NOMO-1 (cell line): ENCODE data around the gene PRKCE.

Experiments used
- DNase-seq, 2 experiments: peaks; one replicate each; lab custom pipeline; 2025; ENCODE audit not compliant: unreplicated experiment in 2 of 2; lab: John Stamatoyannopoulos, UW

The PRKCE gene

DNA sequence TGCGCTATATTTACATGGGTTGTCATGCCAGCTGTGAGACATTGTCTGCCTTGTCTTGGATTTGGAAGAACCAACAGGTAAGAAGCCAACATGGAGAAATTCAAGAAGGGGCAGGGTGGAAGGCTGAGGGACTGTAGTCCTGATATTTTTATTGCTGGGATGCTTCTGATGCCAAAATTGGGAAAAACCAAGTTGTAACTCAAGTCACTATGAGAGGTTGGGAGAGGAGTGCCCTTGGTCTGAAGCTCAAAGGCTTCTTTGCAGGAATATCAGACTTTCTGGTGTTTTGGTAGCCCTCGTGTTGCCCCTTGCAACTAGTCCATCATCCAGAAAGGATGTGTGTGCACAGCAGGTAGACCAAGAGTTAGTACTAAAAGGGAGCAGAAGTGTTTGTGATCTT is 351.5 kb downstream of the PRKCE start:
- no peak for DNase-seq

DNA sequence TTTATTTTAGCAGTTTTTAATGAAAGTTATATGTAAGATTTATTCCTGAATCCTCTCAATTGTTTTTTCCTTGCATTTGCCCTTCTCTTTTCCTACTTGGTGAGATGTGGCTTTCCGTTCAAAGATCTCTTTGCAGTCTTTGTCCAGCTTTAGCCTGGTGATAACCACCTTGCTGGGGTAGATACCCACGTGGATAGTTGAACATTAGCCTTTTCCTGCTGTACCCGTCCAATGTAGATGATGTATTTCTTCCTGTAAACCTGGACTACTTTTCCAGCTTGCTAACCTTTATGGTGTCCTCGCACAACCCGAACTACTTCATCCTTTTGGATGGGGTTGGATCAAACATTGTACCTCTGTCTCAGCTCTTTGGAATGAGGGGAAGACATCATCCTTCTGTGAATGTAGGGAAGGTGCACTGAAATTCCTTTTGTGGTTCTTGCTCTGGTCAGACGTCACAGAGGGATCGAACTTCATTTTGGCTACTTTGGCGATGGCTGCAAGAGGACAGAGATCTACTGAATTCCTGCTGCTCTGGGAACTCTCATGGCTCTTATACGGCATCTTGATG is 352.5 kb downstream of the PRKCE start:
- no peak for DNase-seq

GRCh38 chr2:46006473-46007025 is 355.1 kb downstream of the PRKCE start:
- DNase-seq: no peak

GRCh38 chr2:46007412-46007811 is 355.9 kb downstream of the PRKCE start:
- DNase-seq: no peak

DNA sequence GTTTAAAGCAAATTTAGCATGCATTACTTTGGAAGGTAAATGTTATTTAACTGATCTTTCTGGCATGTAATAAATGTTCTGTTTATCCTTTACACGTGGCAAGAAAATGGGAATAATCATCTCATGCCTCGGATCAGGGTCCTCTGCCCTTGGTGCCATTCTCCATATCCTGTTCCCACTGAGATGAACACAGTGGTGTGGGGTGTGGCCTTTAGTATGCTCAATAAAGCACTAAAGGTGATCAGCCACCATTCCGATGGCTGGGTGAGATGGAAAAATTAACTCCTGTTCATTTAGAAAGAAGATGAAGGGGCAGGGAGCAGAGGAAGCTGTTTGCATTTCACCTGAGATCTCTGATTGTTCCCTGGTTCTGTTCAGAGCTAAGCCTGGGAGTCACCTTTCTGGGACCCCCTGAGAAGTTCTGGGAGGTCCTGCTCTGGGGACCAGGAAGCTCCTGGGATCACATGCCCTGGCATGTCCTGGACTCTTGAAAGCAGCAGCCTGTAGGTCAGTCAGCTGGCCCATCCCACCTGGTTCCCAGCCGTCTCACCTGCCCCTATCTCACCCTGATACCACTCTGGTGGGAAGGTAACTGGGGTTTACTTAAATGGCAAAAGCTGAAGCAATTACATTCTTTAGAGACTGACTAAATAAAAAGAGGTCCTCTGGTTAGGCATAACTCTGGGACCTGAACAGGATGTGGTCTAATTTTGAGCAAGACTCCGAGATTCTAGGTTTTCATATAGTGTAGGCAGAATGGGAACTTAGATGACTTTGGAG is 356.8 kb downstream of the PRKCE start:
- DNase-seq: no peak

DNA sequence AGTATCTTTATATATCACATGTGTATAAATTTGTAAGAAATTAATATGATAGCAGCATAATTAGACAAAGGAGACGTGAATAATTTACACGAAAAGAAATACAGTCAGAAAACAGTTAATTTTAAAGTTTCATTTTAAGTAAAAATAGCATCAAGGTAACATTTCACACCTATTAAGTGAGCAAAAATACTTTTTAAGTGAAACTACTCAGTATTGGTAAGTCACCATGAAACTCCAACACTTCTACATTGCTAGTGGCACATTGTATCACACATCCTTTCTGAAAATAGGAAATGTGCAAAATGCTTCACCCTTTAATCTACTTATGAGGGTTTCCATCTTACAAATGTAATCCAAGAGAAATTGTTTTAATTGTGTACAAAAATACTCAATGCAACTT is 357.8 kb downstream of the PRKCE start:
- no peak for DNase-seq

DNA sequence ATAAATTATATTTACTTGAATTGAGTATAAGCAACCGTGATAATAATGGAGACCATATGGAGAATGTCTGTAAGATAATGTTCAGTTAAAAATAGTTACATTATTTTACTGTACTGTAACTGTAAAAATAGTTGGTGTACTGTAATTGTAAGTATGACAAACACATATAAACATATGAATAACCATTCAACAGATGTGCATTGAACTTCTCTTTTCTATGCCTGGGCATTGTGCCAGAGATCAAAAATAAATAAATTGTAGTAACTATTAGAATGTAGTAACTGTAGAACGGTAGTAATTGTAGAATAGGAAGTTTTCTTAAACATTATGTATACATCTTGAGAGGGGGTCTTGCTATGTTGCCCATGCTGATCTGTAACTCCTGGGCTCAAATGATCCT is 358.3 kb downstream of the PRKCE start:
- no peak for DNase-seq

GRCh38 chr2:46010223-46010924 is 358.9 kb downstream of the PRKCE start:
- no peak for DNase-seq

- peak; percentile 11 to 63 for DNase-seq
Observed at GRCh38 chr2:46010925-46011490, 359.5 kb downstream of the PRKCE start.

DNA sequence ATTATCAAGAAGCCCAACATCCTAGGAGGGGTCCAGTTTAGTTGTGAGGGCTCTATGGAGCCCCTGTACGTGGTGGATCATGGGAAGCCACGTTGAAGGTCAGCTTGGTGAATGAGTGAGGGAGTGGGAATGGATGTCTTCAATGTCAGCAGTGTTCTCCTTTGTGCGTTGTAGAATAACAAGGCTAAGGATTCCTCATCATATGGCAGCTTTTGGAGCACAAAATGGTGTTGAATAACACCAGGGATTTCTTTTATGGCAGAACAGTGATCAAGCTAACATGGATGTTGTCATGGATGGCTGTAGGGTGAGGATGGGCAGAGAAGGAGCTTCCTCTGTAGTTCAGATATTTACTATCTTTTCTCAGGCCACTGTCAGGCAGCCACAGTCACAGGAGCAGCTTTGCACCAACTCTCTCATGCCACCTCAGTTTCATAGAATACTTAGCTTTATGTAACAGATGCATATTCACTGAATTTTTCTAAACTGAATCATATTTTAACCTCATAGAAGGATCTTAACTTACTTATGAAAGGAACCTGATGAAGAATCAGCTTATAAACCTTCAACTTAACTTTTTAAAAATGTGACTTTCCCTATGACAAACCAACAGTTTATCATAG is 361.3 kb downstream of the PRKCE start:
- no peak for DNase-seq

DNA sequence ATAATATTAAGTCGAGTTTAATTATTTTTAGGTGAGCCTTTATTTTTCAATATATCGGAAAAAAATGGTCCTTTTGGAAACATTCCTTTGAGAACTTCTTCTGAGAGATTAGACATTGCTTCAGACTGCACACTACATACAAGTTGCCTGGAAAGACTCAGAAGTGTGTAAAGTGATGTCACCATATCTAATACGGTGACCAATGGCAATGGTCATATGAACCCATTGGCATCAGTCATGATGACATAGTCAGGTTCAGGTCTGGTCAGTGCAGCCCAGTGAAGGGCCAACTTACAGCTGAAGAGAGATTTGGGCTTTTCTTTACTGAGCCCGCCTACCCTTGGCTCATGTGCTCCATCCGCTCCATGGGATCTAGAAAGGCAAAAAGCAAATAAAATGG is 362.3 kb downstream of the PRKCE start:
- no peak for DNase-seq

GRCh38 chr2:46014911-46015654 is 363.6 kb downstream of the PRKCE start:
- DNase-seq: no peak

DNA sequence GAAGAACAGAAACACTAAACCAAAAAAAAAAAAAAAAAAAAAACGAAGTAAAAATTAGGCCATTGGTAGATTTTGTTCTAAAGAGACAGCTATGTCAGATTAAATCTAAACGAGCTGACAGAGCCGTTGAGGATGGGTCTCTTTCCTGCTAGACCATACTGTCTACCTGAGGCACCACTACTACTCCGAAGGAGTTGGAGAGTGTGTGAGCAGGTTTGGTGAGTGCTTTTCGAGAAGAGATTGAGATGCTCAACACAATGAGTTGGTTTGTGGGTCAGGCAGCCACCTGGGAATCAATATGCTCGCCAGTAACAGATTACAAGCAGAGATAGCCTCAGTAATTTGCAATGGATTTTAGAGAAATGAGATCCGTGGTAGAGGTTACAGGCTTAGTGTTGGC is 364.2 kb downstream of the PRKCE start:
- DNase-seq: no peak

DNA sequence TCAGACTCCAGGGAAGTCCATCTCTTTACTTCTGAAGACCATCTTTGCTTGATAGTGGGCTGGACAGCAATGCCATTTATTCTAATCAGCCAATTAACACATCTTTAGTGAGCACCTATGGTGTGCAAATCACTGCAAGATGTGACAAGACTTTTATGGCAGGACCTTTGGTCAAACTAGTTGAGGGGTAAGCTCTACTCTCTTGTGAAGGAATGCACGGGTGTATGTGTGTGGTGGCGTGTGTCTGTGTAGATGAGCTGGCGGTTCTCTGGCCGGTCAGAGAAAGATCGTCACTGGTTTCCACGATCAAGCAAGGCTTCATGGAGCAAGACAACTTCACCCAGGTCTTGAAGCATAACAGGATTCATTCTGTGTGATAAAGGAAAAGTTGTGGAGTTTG is 364.6 kb downstream of the PRKCE start:
- no peak for DNase-seq

DNA sequence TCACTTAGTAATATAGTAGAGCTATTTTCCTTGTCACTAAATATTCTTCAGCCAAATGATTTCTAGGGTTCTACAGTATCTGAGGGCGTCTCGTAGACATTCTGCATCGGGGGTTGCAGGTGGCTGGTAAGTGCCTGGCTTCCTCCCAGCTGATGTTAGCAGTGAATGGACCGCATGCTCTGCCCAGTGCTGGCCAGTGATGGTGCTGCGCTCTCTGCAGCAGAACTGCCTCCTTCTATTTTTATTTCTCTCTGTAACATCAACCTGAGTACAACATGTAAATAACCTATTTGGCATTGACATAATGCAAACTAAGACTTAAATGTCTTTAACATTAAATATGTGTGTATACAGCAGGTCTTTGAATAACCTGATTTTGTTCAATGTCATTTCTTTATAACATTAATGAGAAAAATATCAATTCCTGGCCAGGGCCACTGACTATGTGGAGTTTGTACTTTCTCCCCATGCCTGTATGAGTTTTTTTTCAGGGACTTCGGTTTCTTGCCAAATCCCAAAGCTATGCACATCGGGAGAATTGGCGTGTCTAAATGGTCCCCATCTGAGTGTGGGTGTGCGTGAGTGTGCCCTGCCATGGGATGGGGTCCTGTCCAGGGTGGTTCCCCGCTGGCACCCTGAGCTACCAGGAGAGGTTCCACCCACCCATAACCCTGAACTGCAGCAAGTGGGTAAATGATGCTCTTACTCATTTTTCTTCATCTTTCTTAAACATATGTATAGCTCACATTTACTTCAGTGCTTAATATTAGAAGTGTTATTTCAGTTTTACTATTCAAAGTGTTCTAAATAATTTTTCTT is 367.5 kb downstream of the PRKCE start:
- no peak for DNase-seq

DNA sequence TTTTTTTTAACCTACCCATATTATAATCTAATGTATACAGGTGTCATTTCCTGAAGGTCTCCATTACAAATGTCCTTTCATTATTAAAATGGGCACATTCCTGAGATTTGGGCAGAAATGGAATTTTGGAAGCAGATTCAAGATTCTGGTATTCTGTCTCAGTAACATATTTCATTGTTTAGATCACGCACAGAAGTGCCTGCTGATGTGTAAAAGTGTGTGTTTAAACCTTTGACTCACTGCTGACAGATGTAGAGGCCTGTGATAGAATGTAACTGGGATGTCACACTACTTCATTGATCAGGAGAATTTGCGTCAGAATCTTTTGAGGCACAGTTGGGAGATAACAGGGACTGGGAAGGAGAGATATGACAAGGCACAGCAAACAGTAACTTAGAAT is 368.9 kb downstream of the PRKCE start:
- no peak for DNase-seq

DNA sequence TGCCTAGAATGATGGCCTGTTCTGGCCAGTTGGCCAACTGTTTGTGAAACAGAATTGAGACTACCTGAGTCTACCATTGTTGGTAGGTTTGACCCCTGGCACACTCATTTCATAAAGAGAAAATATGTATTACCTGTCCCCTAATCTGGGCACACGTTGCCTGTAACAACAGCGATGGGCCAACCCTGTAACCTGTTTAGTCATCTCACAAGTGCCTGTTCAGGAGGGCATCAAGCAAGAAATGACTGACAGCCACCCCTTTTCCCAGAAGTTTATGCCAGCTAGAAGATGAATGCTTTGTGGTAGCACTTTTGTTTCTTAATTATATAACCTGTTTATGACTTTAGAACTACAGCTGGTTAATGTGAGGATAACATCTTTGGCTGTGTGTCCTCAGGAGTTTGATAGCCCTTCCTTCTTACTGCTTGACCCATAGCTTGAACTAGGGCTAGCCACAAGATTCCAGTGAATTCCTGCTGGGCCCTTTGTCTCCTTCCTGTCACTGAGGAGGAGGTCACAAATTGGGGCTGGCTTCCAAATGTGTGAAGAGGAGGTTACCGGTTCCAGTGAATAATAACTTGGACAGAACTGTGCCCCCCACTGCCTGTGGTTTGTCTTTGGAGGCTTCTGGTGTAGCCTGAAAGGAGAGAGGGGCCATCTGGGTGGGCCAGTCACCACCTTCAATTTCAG is 371.8 kb downstream of the PRKCE start:
- no peak for DNase-seq

DNA sequence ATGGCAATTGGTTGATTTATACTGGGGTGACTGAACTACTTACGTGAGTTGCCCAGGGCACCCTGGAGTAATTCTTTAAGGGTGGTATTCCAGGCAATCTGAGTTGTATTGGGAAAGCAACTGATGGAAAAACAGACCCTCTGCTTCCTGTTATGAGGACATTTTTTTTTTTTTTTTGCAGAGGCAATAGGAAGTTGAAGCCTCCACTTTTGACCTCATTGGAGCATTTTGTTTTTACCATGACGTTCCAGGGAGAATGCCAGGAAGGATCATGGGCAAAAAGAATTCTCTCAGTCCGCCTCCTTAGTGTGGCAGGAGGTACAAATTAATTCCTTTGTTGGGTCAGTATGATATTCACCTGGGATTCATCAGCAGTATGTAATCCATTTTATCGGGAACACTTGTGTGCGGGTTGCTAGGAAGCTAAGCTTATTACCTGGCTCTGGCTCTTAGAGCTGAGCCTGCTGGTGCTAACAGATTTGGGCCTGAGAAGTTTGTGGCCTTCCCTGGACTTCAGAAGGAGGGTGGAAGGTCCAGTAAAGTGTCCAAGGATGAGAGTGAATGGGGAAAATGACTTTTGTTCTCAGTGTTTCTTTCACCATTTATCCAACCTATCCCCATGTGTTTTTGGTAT is 372.8 kb downstream of the PRKCE start:
- no peak for DNase-seq
